Left lung (tissue), 10 donors: ENCODE results near the gene ACTN2. TPM values are rescaled to one million over a fixed set of nuclear protein-coding genes. Genes with fewer than 3 reads are reported as not detected.
A peak's percentile ranks its signal among the peaks of the same experiment; 100 is the strongest.

ENCODE experiments used
- ATAC-seq: fragments of 200-7000 bp; cut with Tn5 transposase; one replicate; pipeline ENCODE4 v1.9.1; 2020; ENCODE audit warnings: moderate library complexity
- DNase-seq, 4 donors: peaks; one replicate each; pipeline ENCODE4 v3.0.0-alpha.2; 2013 to 2020
- H3K27ac ChIP-seq, 2 donors: fragments of 200-600 bp; sonication (generic) in 1 of 2; one replicate each; pipeline versions ENCODE4 v1.5.0 to v1.8.0; 2020 to 2021
- H3K27me3 ChIP-seq, 2 donors: fragments of 200-600 bp; sonication (generic) in 1 of 2; one replicate each; pipeline versions ENCODE4 v1.5.0 to v1.8.0; 2020 to 2021
- H3K36me3 ChIP-seq, 2 donors: fragments of 200-600 bp; sonication (generic) in 1 of 2; one replicate each; pipeline versions ENCODE4 v1.5.0 to v1.8.0; 2020 to 2021
- H3K4me1 ChIP-seq, 2 donors: fragments of 200-600 bp; one replicate each; pipeline ENCODE4 v1.8.0; 2021
- H3K4me3 ChIP-seq, 2 donors: fragments of 200-600 bp; sonication (generic) in 1 of 2; one replicate each; pipeline versions ENCODE4 v1.5.0 to v1.8.0; 2020 to 2021; ENCODE audit warnings: mild to moderate bottlenecking in 1 of 2
- H3K9me3 ChIP-seq, 2 donors: fragments of 200-600 bp; sonication (generic) in 1 of 2; one replicate each; pipeline versions ENCODE4 v1.5.0 to v1.8.0; 2020 to 2021
- intact Hi-C, 2 donors: fragments of 100-400 bp; cut with DNase I; formaldehyde crosslinking; loops; one replicate each; pipeline versions ENCODE4 v1.11.2 to v1.14.2; 2022
- polyA plus RNA-seq, 6 donors: library from polyadenylated mRNA; unstranded; fragments of 120-200 nt; gene quantifications; one replicate each; pipeline ENCODE4 v1.2.1, GENCODE V29; 2013; ENCODE audit not compliant: insufficient read length in 6 of 6
- total RNA-seq, 2 donors: library from RNA; stranded (reverse); fragmentation: NEBNext Ultra II Directional; extraction: Animal tissue kit (Norgen Biotek cat#: 25700); gene quantifications; one replicate each; pipeline ENCODE4 v1.2.1, GENCODE V29; 2021
- TF ChIP-seq, protein P1 (sequence below), 2 donors: fragments of 200-600 bp; sonication (generic) in 1 of 2; IDR thresholded peaks; one replicate each; pipeline versions ENCODE4 v1.5.0 to v1.8.0; 2021; ENCODE audit warnings: antibody characterized with exemption in 2 of 2
- donor health status: DM: no; HTN: yes; CAD: no.
- donor health status: DM: no; HTN: no; CAD: no.

Gene ACTN2
- total and polyA plus RNA-seq, 8 donors: 1.3 to 4.0 (median 2.5) TPM

DNA sequence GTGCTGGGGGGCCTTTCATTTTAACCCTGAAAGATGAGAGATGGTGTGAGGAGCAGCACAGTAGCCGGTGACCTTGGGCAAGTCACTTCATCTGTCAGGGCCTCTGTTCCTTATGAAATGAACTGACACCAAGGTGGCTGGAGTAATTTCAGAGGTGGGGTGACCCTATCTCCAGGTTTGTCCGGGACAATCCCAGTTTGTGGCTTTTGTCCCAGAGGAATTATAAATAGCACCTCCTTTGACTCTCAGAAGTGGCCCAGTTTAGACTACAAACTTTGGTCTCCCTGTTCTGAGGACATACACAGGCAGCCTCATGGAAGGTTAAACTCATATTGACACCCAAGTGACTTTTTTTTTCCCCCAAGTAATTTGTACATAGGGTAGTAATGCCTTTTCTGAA lies 14.6 kb downstream of the ACTN2 start:
- no peaks in the 10 kb centered on the region for H3K27me3 ChIP-seq
- no peak overlapping the region for H3K27ac ChIP-seq
- intact Hi-C loops: no loop called here
- no peak for ATAC-seq
- no peak for DNase-seq
- TF ChIP-seq, protein P1, sequence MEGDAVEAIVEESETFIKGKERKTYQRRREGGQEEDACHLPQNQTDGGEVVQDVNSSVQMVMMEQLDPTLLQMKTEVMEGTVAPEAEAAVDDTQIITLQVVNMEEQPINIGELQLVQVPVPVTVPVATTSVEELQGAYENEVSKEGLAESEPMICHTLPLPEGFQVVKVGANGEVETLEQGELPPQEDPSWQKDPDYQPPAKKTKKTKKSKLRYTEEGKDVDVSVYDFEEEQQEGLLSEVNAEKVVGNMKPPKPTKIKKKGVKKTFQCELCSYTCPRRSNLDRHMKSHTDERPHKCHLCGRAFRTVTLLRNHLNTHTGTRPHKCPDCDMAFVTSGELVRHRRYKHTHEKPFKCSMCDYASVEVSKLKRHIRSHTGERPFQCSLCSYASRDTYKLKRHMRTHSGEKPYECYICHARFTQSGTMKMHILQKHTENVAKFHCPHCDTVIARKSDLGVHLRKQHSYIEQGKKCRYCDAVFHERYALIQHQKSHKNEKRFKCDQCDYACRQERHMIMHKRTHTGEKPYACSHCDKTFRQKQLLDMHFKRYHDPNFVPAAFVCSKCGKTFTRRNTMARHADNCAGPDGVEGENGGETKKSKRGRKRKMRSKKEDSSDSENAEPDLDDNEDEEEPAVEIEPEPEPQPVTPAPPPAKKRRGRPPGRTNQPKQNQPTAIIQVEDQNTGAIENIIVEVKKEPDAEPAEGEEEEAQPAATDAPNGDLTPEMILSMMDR (IDR thresholded peaks at IDR 0.05): no peak
- no peak overlapping the region for H3K4me3 ChIP-seq
- no peaks in the 10 kb centered on the region for H3K9me3 ChIP-seq
- no peaks in the 10 kb centered on the region for H3K36me3 ChIP-seq
- no peaks in the 10 kb centered on the region for H3K4me1 ChIP-seq

DNA sequence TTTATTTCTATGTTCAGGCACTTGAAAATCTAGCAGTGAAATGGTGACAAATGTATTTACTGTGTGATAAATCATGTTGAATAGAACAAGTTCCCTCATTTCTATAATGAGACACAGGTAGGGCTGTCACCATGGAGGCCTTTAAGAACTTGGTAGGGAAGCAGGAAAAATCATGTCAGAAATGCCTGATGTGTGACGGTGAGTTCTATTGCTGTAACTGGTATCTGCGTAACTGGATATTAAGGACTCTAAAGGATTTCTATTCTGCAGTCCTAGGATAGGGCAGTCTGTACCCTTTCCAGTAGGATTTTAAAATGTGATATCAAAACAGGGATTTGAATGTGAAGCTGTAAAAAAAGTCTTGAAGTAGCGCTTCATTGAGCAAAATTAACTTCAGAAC lies 15.5 kb downstream of the ACTN2 start:
- DNase-seq: no peak
- TF ChIP-seq, protein P1 (IDR thresholded peaks at IDR 0.05): no peak
- H3K9me3 ChIP-seq: no peaks in the 10 kb centered on the region
- intact Hi-C loops: no loop called here
- no peaks in the 10 kb centered on the region for H3K27me3 ChIP-seq
- no peaks in the 10 kb centered on the region for H3K4me1 ChIP-seq
- H3K27ac ChIP-seq: no peak overlapping the region
- H3K4me3 ChIP-seq: no peak overlapping the region
- no peaks in the 10 kb centered on the region for H3K36me3 ChIP-seq
- ATAC-seq: no peak

DNA sequence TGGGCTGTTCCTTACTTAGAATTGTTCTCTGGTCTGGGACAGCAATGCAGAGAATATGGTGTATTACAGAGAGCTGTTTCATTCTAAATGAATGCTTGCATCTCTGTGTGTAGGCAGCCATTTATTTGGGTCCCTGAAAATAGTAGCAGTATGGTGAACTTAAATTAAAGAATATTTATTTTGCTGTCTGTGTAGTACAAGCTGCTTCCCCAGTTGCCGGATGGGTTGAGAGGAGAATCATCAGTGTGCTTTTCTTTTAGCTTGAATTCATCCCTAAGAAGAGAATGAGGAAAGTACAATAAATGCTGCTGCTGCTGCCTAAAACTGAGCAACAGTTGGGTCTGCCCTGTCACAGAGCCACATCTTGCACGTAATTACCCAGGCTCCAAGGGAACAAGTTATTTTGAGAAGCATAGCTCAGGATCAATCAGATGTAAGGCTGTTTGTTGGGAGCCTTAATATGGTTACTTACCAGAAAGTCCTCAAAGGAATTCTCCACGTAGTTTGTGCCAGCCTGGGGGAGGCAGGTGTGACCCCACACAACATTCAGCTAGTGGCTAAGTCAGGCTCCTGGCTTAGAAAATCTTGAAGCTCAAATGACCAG lies 16.6 kb downstream of the ACTN2 start:
- no peak overlapping the region for H3K4me3 ChIP-seq
- H3K36me3 ChIP-seq: no peaks in the 10 kb centered on the region
- peak in 1 of 4 donors; percentile 60 for DNase-seq
- no peaks in the 10 kb centered on the region for H3K27me3 ChIP-seq
- intact Hi-C loops: no loop called here
- no peaks in the 10 kb centered on the region for H3K4me1 ChIP-seq
- no peaks in the 10 kb centered on the region for H3K9me3 ChIP-seq
- TF ChIP-seq, protein P1 (IDR thresholded peaks at IDR 0.05): no peak
- ATAC-seq: no peak
- no peak overlapping the region for H3K27ac ChIP-seq

DNA sequence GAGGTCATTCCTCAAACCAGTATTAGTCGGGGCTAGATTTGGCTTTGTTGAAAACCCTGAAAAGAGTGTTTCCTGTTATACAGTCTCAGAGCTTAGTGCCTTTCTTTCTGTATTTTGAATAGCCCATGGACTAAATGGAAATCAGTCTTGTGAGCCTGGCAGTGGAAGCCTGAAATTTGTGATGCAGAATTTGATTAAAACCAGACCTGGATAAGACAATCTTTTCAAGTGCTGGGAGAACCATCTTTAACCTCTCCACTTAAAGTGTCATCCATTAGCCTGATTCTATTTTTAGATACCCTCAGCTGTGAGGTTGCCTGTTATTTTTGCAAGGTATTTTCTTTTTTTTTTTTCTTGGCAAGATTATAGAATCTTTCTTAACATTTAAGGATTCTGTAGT lies 19.5 kb downstream of the ACTN2 start:
- H3K36me3 ChIP-seq: no peaks in the 10 kb centered on the region
- DNase-seq (no peak), ATAC-seq (no peak)
- no peaks in the 10 kb centered on the region for H3K9me3 ChIP-seq
- H3K4me3 ChIP-seq: no peak overlapping the region
- no peaks in the 10 kb centered on the region for H3K4me1 ChIP-seq
- TF ChIP-seq, protein P1 (IDR thresholded peaks at IDR 0.05): no peak
- H3K27ac ChIP-seq: no peak overlapping the region
- intact Hi-C loops: no loop called here
- H3K27me3 ChIP-seq: no peaks in the 10 kb centered on the region

DNA sequence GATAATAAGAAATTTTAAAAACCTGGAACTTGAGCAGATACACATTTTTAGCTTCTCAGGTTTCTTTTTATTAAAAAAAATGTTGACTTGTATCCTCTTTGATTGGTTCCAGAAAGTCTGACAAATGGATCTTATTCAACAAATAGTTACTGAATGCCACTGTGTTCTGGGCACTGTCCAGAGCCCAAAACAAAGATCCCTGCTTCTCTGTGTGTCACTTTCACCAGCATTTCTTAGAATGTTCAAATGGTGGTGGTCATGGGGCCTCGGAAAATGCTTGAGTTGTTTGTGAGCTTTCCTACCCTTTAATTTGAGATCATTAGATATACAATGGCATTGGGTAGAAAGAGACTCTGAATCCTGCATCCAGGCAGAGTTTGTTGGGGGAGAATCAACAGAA lies 19.9 kb downstream of the ACTN2 start:
- Histone ChIP-seq H3K27me3 (peaks cover 0 to 2% of the 10 kb centered on the region in 2 donors), H3K4me3 (no peak overlapping the region), H3K4me1 (no peaks in the 10 kb centered on the region), H3K27ac (no peak overlapping the region), H3K36me3 (no peaks in the 10 kb centered on the region), H3K9me3 (no peaks in the 10 kb centered on the region)
- intact Hi-C loops: no loop called here
- ATAC-seq: no peak
- DNase-seq: no peak
- TF ChIP-seq, protein P1 (IDR thresholded peaks at IDR 0.05): no peak
